Measurements from ENCODE around the gene C12orf43. TPM values are rescaled to one million over a fixed set of nuclear protein-coding genes. Genes with fewer than 3 reads are reported as not detected.

C12orf43 gene
- total RNA-seq, 2 donors from 2014 or later: 13.8 to 15.2 TPM

- H3K27ac ChIP-seq: no peak within 1 kb of the TSS
These were observed 22.8 kb upstream of the C12orf43 start, which contains the start of gene OASL for GRCh38 chr12:121038861-121039668. OASL (minus strand) TSS chr12:121039246; CDS start chr12:121038971, 275 bp downstream.

GRCh38 chr12:121036810-121037326 lies 20.6 kb upstream of the C12orf43 start:
- H3K4me1 ChIP-seq (replicated peaks): no peaks in the 10 kb centered on the region
- WGBS: 81% methylated on average over 6 of the region's 6 CpGs
- no peaks in the 10 kb centered on the region for H3K9me3 ChIP-seq
- no peaks in the 10 kb centered on the region for H3K27me3 ChIP-seq (replicated peaks; ENCODE audit: insufficient read depth)
- no peaks in the 10 kb centered on the region for H3K36me3 ChIP-seq
- no peak for TF ChIP-seq POLR2AphosphoS5 (IDR thresholded peaks at IDR 0.05)
- TF ChIP-seq POLR2A (IDR thresholded peaks at IDR 0.05): no peak
- no peak for TF ChIP-seq CTCF (IDR thresholded peaks at IDR 0.05)
- DNase-seq (ENCODE audit: low spot score): no peak
- no peak overlapping the region for H3K4me3 ChIP-seq
- H3K27ac ChIP-seq: no peak overlapping the region
- intact Hi-C loops (cut with DNase I): no loop called here

More at GRCh38 chr12:121038861-121039668, 22.8 kb upstream of the C12orf43 start, which contains the start of gene OASL:
- H3K9me3 ChIP-seq: no peaks in the 10 kb centered on the region
- H3K4me3 ChIP-seq: peak within 1 kb of the TSS; percentile 20 to 23
- WGBS: 29% methylated on average over 13 of the region's 13 CpGs
- no peaks in the 10 kb centered on the region for H3K27me3 ChIP-seq (replicated peaks; ENCODE audit: insufficient read depth)
- no peak for DNase-seq (ENCODE audit: low spot score)
- no peaks in the 10 kb centered on the region for H3K36me3 ChIP-seq
- no peaks in the 10 kb centered on the region for H3K4me1 ChIP-seq (replicated peaks)
- TF ChIP-seq POLR2AphosphoS5 (IDR thresholded peaks at IDR 0.05) (no peak), CTCF (IDR thresholded peaks at IDR 0.05) (no peak), POLR2A (IDR thresholded peaks at IDR 0.05) (peak; percentile 17)
- intact Hi-C loops (cut with DNase I): no loop called here

GRCh38 chr12:121034616-121035305 lies 18.5 kb upstream of the C12orf43 start:
- no peak overlapping the region for H3K4me3 ChIP-seq
- H3K27ac ChIP-seq: no peak overlapping the region
- no peaks in the 10 kb centered on the region for H3K9me3 ChIP-seq
- no peak for DNase-seq (ENCODE audit: low spot score)
- H3K36me3 ChIP-seq: no peaks in the 10 kb centered on the region
- TF ChIP-seq POLR2AphosphoS5 (IDR thresholded peaks at IDR 0.05) (no peak), POLR2A (IDR thresholded peaks at IDR 0.05) (no peak), CTCF (IDR thresholded peaks at IDR 0.05) (no peak)
- 84% methylated on average over 9 of the region's 9 CpGs for WGBS
- H3K27me3 ChIP-seq (replicated peaks; ENCODE audit: insufficient read depth): no peaks in the 10 kb centered on the region
- intact Hi-C loops (cut with DNase I): no loop called here
- no peaks in the 10 kb centered on the region for H3K4me1 ChIP-seq (replicated peaks)

GRCh38 chr12:121033625-121034349 lies 17.5 kb upstream of the C12orf43 start:
- intact Hi-C loops (cut with DNase I): no loop called here
- Histone ChIP-seq H3K27me3 (replicated peaks; ENCODE audit: insufficient read depth) (no peaks in the 10 kb centered on the region), H3K9me3 (no peaks in the 10 kb centered on the region), H3K27ac (no peak overlapping the region), H3K4me3 (no peak overlapping the region), H3K4me1 (replicated peaks) (no peaks in the 10 kb centered on the region), H3K36me3 (no peaks in the 10 kb centered on the region)
- DNase-seq (ENCODE audit: low spot score): no peak
- WGBS: 83% methylated on average over 10 of the region's 10 CpGs
- TF ChIP-seq POLR2AphosphoS5 (IDR thresholded peaks at IDR 0.05) (no peak), CTCF (IDR thresholded peaks at IDR 0.05) (no peak), POLR2A (IDR thresholded peaks at IDR 0.05) (no peak)
